IMR-90 (cell line): Measurements from ENCODE around the gene ZNF451. TPM values are rescaled to one million over a fixed set of nuclear protein-coding genes. Genes with fewer than 3 reads are reported as not detected.

Source experiments
- ATAC-seq: fragments of 200-7000 bp; cut with Tn5 transposase; 2 replicates; pipeline ENCODE4 v1.9.1; 2020; ENCODE audit warnings: low read depth, mild to moderate bottlenecking, moderate library complexity
- BruUV-seq: library from RNA; stranded (reverse); fragments of 400-500 nt; replicated peaks from 2 replicates; lab custom pipeline; 2021; lab: Mats Ljungman, UMichigan
- CTCF ChIA-PET: fragments of 300-600 bp; formaldehyde crosslinking; extraction: SDS; loops from one replicate; lab custom pipeline; 2021; ENCODE audit warnings: antibody characterized with exemption; lab: Yijun Ruan, JAX
- POLR2A ChIA-PET: fragments of 300-600 bp; sonication (Branson Sonifier 250); formaldehyde crosslinking; loops from one replicate; lab custom pipeline; 2022; ENCODE audit warnings: antibody characterized with exemption; ENCODE audit not compliant: unreplicated experiment; lab: Charles Lee
- DNase-seq: peaks from one replicate; pipeline ENCODE4 v3.0.0; 2013
- H2AFZ ChIP-seq: replicated peaks from 2 replicates; pipeline ENCODE3; 2013; ENCODE audit warnings: low read length, mild to moderate bottlenecking; ENCODE audit not compliant: poor library complexity
- H2AK5ac ChIP-seq: 2 replicates; pipeline ENCODE4 v1.6.1; 2013; ENCODE audit warnings: low read depth, low read length, inconsistent platforms
- H2AK9ac ChIP-seq: replicated peaks from 2 replicates; pipeline ENCODE3; 2013; ENCODE audit warnings: mild to moderate bottlenecking, low read depth, low read length, moderate library complexity; ENCODE audit not compliant: poor library complexity
- H2BK120ac ChIP-seq: 2 replicates; pipeline ENCODE4 v1.6.1; 2013; ENCODE audit warnings: low read depth, low read length, inconsistent platforms
- H2BK15ac ChIP-seq: 3 replicates; pipeline ENCODE4 v1.6.1; 2013; ENCODE audit warnings: low read depth, low read length, inconsistent platforms
- H2BK20ac ChIP-seq: 2 replicates; pipeline ENCODE4 v1.6.1; 2013; ENCODE audit warnings: low read depth, mild to moderate bottlenecking, inconsistent platforms, low read length, moderate library complexity
- H2BK5ac ChIP-seq: 2 replicates; pipeline ENCODE4 v1.6.1; 2013; ENCODE audit warnings: mild to moderate bottlenecking, low read depth, low read length, inconsistent platforms; ENCODE audit not compliant: poor library complexity, severe bottlenecking
- H3K14ac ChIP-seq: replicated peaks from 2 replicates; pipeline ENCODE4 v1.6.1; 2013; ENCODE audit warnings: low read depth, low read length, inconsistent platforms
- H3K18ac ChIP-seq: 2 replicates; pipeline ENCODE4 v1.6.1; 2013; ENCODE audit warnings: low read depth, low read length, control low read depth
- H3K23ac ChIP-seq: 2 replicates; pipeline ENCODE4 v1.6.1; 2013; ENCODE audit warnings: low read depth, low read length, inconsistent platforms
- H3K27ac ChIP-seq: 2 replicates; pipeline ENCODE4 v1.5.1; 2013; ENCODE audit warnings: mild to moderate bottlenecking, control low read depth, low read length; ENCODE audit not compliant: insufficient read depth
- H3K27me3 ChIP-seq: 2 replicates; pipeline ENCODE4 v1.6.1; 2013; ENCODE audit warnings: low read length; ENCODE audit not compliant: control insufficient read depth, insufficient read depth
- H3K36me3 ChIP-seq: 2 replicates; pipeline ENCODE4 v1.6.1; 2013; ENCODE audit warnings: low read length, mixed read lengths; ENCODE audit not compliant: control insufficient read depth, insufficient read depth
- H3K4ac ChIP-seq: 2 replicates; pipeline ENCODE4 v1.6.1; 2013; ENCODE audit warnings: low read depth, low read length, inconsistent platforms
- H3K4me1 ChIP-seq: 2 replicates; pipeline ENCODE4 v1.6.1; 2013; ENCODE audit warnings: low read length, mixed read lengths; ENCODE audit not compliant: control insufficient read depth, insufficient read depth
- H3K4me2 ChIP-seq: 2 replicates; pipeline ENCODE4 v1.6.1; 2013; ENCODE audit warnings: low read depth, mild to moderate bottlenecking, control low read depth, low read length, moderate library complexity
- H3K4me3 ChIP-seq: 2 replicates; pipeline ENCODE4 v1.5.1; 2013; ENCODE audit warnings: low read depth, mild to moderate bottlenecking, control low read depth, low read length, moderate library complexity; ENCODE audit not compliant: insufficient read depth
- H3K56ac ChIP-seq: 2 replicates; pipeline ENCODE4 v1.6.1; 2013; ENCODE audit warnings: low read length, inconsistent platforms; ENCODE audit not compliant: insufficient read depth; ENCODE audit errors: extremely low read depth
- H3K79me1 ChIP-seq, 2 experiments: 2 replicates each; pipeline ENCODE4 v1.6.1; 2013; ENCODE audit warnings: low read length in 2 of 2, inconsistent platforms in 1 of 2, low read depth in 1 of 2
- H3K9ac ChIP-seq: 2 replicates; pipeline ENCODE4 v1.6.1; 2013; ENCODE audit warnings: low read depth, low read length, control low read depth
- H3K9me1 ChIP-seq: 2 replicates; pipeline ENCODE4 v1.6.1; 2013; ENCODE audit warnings: low read length, inconsistent platforms; ENCODE audit not compliant: insufficient read depth
- H3K9me3 ChIP-seq: 2 replicates; pipeline ENCODE4 v1.6.1; 2013; ENCODE audit warnings: low read length; ENCODE audit not compliant: control insufficient read depth, insufficient read depth
- H4K20me1 ChIP-seq: 2 replicates; pipeline ENCODE4 v1.6.1; 2013; ENCODE audit warnings: low read length, inconsistent platforms; ENCODE audit not compliant: insufficient read depth
- H4K5ac ChIP-seq: 2 replicates; pipeline ENCODE4 v1.6.1; 2013; ENCODE audit warnings: mild to moderate bottlenecking, low read depth, low read length, control low read depth
- H4K8ac ChIP-seq, 2 experiments: 2 replicates each; pipeline ENCODE4 v1.6.1; 2013; ENCODE audit warnings: low read depth in 2 of 2, low read length in 2 of 2, control low read depth in 1 of 2, inconsistent platforms in 1 of 2
- H4K91ac ChIP-seq: 2 replicates; pipeline ENCODE4 v1.6.1; 2013; ENCODE audit warnings: low read depth, low read length, inconsistent platforms; ENCODE audit not compliant: insufficient read depth
- CEBPB ChIP-seq: IDR thresholded peaks from 2 replicates; pipeline ENCODE4 v1.6.1; 2012; ENCODE audit warnings: low read depth, low read length, improper control_type of control experiment
- FOS ChIP-seq: fragments of 150-350 bp; IDR thresholded peaks from 2 replicates; pipeline ENCODE4 v1.6.1; 2016; ENCODE audit warnings: low read depth, low read length
- dilution Hi-C: fragments of 300-500 bp; cut with HindIII; formaldehyde crosslinking; loops from one replicate; pipeline ENCODE4 v1.14.3; 2018; ENCODE audit warnings: low sequenced_read_pairs; ENCODE audit not compliant: unreplicated experiment
- in situ Hi-C: fragments of 300-500 bp; cut with MboI; formaldehyde crosslinking; loops from 3 replicates; pipeline ENCODE4 v1.14.3; 2019; ENCODE audit warnings: low sequenced_read_pairs, inconsistent platforms, mixed read lengths
- intact Hi-C: fragments of 100-400 bp; cut with micrococcal nuclease; formaldehyde crosslinking; loops from 2 replicates; pipeline ENCODE4 v1.10.0; 2022
- polyA plus RNA-seq, 3 experiments: library from polyadenylated mRNA; depleted of rRNA; stranded (reverse); fragments of >200 nt; gene quantifications; 2 replicates each; pipeline ENCODE4 v1.2.3, GENCODE V29; 2012; ENCODE audit warnings: low replicate concordance in 1 of 3
- total RNA-seq: library from RNA; depleted of rRNA; stranded (reverse); fragments of >200 nt; gene quantifications from 2 replicates; pipeline ENCODE4 v1.2.3, GENCODE V29; 2012

ZNF451 gene
- total and polyA plus RNA-seq, 2 of the 4 experiments (the other 2 are of a cell fraction): 10.0 to 48.6 TPM

- no peaks in the 10 kb centered on the region; the same call in 1 of the 2 replicates for H3K9me1 ChIP-seq
- no peak overlapping the region for H2AK9ac ChIP-seq
- no peak overlapping the region for H3K4me3 ChIP-seq
- in situ Hi-C loops (no loop called here), dilution Hi-C loops (no loop called here), intact Hi-C loops (loop anchor here (5.0 kb wide), 1 partner anchor 37 kb away; no protein-coding TSS in a partner anchor)
- H3K4me2 ChIP-seq: no peak overlapping the region
- H3K18ac ChIP-seq: no peak overlapping the region
- H3K27me3 ChIP-seq: no peaks in the 10 kb centered on the region
- no peak overlapping the region for H2AK5ac ChIP-seq
- no peak overlapping the region for H4K91ac ChIP-seq
- no TSS peak for BruUV-seq
- H3K14ac ChIP-seq: no peak overlapping the region
- peaks cover 29 to 50% of the 10 kb centered on the region in 2 experiments for H3K79me1 ChIP-seq
- no peak overlapping the region for H2BK5ac ChIP-seq
- no peak overlapping the region for H2BK20ac ChIP-seq
- no peak overlapping the region for H3K23ac ChIP-seq
- H2AFZ ChIP-seq: no peak overlapping the region
- H2BK120ac ChIP-seq: no peak overlapping the region
- no peak overlapping the region for H3K56ac ChIP-seq
- H4K8ac ChIP-seq: no peak overlapping the region
- H3K4me1 ChIP-seq: 0 out of 2 replicates have a peak, but pooled peaks cover 3% of the 10 kb centered on the region
- no peak overlapping the region for H3K27ac ChIP-seq
- H4K5ac ChIP-seq: no peak overlapping the region
- H2BK15ac ChIP-seq: no peak overlapping the region
- no peak overlapping the region for H3K4ac ChIP-seq
- no peak overlapping the region for H3K9ac ChIP-seq
- peaks cover 15% of the 10 kb centered on the region; the same call in 1 of the 2 replicates for H4K20me1 ChIP-seq
- TF ChIP-seq FOS (no peak), CEBPB (0 out of 2 replicates have a peak, but pooled peaks have one; percentile 16)
- H3K9me3 ChIP-seq: no peaks in the 10 kb centered on the region
- H3K36me3 ChIP-seq: peaks cover 3% of the 10 kb centered on the region
- ATAC-seq (peak; percentile 57), DNase-seq (peak; percentile 73)
- CTCF ChIA-PET: no interaction called here
- POLR2A ChIA-PET: no interaction called here
Observed at GRCh38 chr6:57109880-57110279, 19.9 kb downstream of the ZNF451 start.
